Epithelial cell of proximal tubule (primary cell): Measurements from ENCODE around the gene RPS6KC1. TPM values are rescaled to one million over a fixed set of nuclear protein-coding genes. Genes with fewer than 3 reads are reported as not detected.

ENCODE experiments used
- DNase-seq: peaks from one replicate; pipeline ENCODE4 v3.0.0-alpha.2; 2011; ENCODE audit warnings: low read depth
- H3K4me3 ChIP-seq: 2 replicates; pipeline ENCODE4 v1.5.1; 2011; ENCODE audit warnings: low read depth, mild to moderate bottlenecking, low read length
- total RNA-seq: library from RNA; depleted of rRNA; stranded (reverse); fragments of >200 nt; gene quantifications from 2 replicates; pipeline ENCODE4 v1.2.3, GENCODE V29; 2015
- TF ChIP-seq, protein P1 (sequence below): conservative IDR thresholded peaks from 2 replicates; pipeline ENCODE4 v1.5.1; 2012; ENCODE audit warnings: low read depth, mild to moderate bottlenecking, low read length

RPS6KC1 gene
- total RNA-seq, 1 donor from 2014 or later, result 8.5 TPM

DNA sequence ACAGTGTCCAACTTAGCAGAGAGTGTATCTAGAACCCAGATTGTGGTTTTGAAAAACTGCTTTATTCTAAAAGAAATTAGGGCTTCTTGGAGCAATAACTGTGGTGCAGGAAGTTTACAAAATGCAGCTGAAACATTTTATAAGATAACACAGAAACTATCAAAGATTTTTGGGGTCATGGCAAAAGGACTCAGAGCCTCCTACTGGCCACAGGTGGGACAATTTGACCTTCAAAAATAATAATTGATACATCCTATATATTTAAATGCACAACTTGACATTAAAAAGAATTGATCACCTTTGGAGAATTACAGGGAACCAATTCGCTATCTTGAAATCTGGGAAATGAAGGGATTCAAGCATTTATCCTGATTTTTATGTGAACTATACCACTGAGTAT, 235.2 kb downstream of the RPS6KC1 start:
- TF ChIP-seq, protein P1, sequence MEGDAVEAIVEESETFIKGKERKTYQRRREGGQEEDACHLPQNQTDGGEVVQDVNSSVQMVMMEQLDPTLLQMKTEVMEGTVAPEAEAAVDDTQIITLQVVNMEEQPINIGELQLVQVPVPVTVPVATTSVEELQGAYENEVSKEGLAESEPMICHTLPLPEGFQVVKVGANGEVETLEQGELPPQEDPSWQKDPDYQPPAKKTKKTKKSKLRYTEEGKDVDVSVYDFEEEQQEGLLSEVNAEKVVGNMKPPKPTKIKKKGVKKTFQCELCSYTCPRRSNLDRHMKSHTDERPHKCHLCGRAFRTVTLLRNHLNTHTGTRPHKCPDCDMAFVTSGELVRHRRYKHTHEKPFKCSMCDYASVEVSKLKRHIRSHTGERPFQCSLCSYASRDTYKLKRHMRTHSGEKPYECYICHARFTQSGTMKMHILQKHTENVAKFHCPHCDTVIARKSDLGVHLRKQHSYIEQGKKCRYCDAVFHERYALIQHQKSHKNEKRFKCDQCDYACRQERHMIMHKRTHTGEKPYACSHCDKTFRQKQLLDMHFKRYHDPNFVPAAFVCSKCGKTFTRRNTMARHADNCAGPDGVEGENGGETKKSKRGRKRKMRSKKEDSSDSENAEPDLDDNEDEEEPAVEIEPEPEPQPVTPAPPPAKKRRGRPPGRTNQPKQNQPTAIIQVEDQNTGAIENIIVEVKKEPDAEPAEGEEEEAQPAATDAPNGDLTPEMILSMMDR, result peak; percentile 45
- no peak overlapping the region for H3K4me3 ChIP-seq
- no peak for DNase-seq

DNA sequence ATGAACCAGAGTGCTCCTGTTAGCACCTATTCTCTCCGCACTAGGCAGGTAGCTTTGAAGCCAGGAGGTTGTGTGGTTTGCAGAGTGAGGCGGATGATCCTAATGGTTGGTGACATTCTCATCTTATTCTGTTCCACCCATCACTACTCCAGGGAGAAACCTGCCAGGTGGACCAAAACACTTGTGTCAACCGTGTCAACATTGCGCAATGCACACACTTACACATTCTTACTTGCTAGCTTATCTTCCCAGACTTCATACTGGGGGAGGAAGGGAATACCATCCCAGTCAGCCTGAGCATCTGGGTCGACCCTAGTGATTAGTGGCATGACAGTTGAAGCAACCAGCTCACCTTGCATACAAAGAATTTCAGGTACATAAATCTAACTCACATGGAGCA, 236.9 kb downstream of the RPS6KC1 start:
- TF ChIP-seq, protein P1, result no peak
- H3K4me3 ChIP-seq, result no peak overlapping the region
- no peak for DNase-seq

DNA sequence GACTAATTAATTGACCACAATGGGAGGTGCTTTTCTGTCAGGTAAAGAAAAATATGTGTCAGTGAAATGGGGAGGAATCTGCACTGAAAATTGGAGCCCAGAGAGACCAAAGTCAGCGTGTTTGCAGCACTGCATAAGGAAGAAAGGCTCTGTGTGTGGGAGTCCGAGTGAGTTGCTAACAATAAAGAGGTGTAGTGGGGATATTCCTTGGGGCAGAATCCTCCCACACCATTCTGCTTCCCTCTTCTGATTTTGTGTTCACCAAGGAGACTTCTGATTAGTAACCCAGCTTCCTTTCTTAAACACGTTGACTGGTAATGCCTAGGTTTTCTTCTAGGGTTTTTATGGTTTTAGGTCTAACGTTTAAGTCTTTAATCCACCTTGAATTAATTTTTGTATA, 240.5 kb downstream of the RPS6KC1 start:
- TF ChIP-seq, protein P1, result no peak
- no peak for DNase-seq
- no peak overlapping the region for H3K4me3 ChIP-seq

DNA sequence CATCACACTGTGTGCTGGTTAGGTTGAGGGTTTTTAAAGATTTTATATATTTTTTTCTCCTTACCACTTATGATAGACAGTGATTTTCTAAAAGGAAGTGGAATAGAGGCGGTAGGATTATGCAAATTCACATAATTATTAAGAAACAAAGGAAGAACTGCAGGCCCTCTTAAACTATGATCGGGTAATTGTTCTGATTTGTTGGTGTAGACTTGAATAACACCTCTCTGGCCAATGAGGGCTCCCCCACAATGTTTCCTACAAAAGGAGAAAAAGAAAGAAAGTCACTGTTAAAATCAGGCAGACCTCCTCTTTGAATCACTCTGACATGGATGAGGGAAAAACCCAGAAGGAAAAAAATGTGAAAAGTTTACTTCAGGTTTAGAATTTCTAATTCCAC, 241.6 kb downstream of the RPS6KC1 start:
- TF ChIP-seq, protein P1, result no peak
- no peak for DNase-seq
- H3K4me3 ChIP-seq, result no peak overlapping the region

DNA sequence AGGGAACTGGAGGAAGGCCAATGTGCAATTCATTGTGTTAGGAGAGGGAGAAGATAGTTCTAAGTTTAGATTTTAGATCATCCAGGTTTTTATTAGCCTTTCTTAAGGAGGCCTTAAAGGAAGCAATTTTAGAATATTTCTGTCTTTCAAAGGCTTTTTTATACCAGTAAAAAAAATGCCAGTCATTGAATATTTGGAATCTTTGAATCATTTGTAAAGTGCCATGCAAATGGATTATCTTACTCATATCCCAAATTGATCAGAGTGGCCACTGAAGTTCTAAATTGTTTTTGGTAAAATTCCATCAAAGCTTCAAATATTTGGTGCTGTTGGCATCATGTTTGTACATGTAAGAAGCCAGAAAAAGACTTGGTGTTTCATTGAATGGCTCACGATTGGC, 244.8 kb downstream of the RPS6KC1 start:
- TF ChIP-seq, protein P1, result no peak
- H3K4me3 ChIP-seq, result no peak overlapping the region
- DNase-seq, result no peak

DNA sequence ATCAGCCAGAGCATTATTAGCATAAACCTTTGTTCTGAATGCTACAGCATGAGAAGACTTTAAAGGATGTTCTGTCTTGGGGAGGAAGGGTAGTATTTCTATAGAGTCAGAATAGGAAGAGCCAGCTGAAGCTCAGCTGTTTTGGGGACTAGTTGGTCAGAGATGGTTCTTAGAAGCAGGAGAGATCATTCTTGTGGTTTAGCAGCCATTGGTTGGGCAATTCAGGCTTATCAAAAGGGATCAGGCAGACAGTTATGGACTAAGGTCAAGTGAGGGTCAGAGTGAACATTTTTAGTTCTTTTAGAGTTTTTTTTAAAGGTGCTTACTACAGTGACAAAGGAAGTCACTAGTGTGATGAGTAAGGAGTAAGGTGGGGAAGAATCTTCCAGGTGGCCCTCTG, 245.5 kb downstream of the RPS6KC1 start:
- DNase-seq, result no peak
- TF ChIP-seq, protein P1, result no peak
- no peak overlapping the region for H3K4me3 ChIP-seq

DNA sequence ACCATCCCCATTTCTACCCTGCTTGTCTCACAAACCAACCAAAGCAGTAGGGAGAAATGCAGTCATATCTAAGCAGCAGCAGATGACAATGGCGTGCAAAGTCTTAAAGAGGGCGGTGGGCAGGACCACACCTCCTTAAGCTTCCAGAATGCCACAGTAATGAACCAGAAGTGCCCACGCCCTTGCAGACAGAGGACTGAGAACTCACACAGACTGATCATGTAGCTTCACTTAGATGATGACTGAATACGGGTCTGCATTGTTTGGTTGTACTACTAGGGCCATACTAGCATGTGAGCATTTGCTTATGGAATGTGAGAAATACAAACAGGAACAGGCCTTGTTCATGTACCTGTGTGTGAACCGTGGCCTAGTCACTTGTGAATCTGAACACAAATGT, 246.0 kb downstream of the RPS6KC1 start:
- H3K4me3 ChIP-seq, result no peak overlapping the region
- DNase-seq, result no peak
- TF ChIP-seq, protein P1, result no peak
